ENCODE measurements around the gene MDFI.

Gene MDFI

DNA sequence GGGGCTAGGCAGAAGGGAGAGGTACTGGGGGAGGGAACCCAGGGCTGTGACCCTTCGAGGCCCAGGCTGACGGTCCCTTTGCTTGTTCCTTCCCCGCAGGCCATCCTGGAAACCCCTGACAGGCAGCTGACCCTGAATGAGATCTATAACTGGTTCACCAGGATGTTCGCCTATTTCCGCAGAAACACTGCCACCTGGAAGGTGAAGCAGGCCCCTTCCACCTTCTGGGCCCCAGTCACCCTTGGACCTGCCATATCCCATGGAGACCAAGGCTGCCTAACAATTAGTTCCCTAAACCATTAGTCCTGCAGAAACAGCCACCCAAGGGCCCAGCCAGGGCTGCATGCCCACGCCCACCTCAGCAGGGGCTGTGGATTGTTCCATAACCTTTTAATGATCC is 47.1 kb upstream of the MDFI start:
- no peaks in the 10 kb centered on the region for H3K27me3 ChIP-seq (ENCODE audit: insufficient read depth, low read length)
- no peaks in the 10 kb centered on the region for H3K79me2 ChIP-seq (ENCODE audit: insufficient read depth, low read length)
- H3K4me3 ChIP-seq (ENCODE audit: low read depth, low read length, poor library complexity, severe bottlenecking): no peak overlapping the region
- no peak for TF ChIP-seq EZH2 (IDR thresholded peaks at IDR 0.05; ENCODE audit: borderline replicate concordance, low read length)
- TF ChIP-seq, protein P1, sequence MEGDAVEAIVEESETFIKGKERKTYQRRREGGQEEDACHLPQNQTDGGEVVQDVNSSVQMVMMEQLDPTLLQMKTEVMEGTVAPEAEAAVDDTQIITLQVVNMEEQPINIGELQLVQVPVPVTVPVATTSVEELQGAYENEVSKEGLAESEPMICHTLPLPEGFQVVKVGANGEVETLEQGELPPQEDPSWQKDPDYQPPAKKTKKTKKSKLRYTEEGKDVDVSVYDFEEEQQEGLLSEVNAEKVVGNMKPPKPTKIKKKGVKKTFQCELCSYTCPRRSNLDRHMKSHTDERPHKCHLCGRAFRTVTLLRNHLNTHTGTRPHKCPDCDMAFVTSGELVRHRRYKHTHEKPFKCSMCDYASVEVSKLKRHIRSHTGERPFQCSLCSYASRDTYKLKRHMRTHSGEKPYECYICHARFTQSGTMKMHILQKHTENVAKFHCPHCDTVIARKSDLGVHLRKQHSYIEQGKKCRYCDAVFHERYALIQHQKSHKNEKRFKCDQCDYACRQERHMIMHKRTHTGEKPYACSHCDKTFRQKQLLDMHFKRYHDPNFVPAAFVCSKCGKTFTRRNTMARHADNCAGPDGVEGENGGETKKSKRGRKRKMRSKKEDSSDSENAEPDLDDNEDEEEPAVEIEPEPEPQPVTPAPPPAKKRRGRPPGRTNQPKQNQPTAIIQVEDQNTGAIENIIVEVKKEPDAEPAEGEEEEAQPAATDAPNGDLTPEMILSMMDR (IDR thresholded peaks at IDR 0.05; ENCODE audit: low read length): no peak
- H2AFZ ChIP-seq (ENCODE audit: low read length): no peak overlapping the region
- H3F3A ChIP-seq (ENCODE audit: insufficient read depth, low read length): no peaks in the 10 kb centered on the region
- H3K4me2 ChIP-seq (ENCODE audit: low read length): no peak overlapping the region
- no peaks in the 10 kb centered on the region for H3K36me3 ChIP-seq (ENCODE audit: insufficient read depth, low read length)
- no peak overlapping the region for H3K27ac ChIP-seq (ENCODE audit: low read depth, low read length, poor library complexity, severe bottlenecking)
- no peaks in the 10 kb centered on the region for H3K9me3 ChIP-seq (ENCODE audit: low read length)
- H3K4me1 ChIP-seq (ENCODE audit: insufficient read depth, low read length, severe bottlenecking): no peaks in the 10 kb centered on the region
- H3K9ac ChIP-seq (ENCODE audit: low read length): no peak overlapping the region
- H3K9me2 ChIP-seq (ENCODE audit: low read depth, low read length): no peaks in the 10 kb centered on the region
- no peaks in the 10 kb centered on the region for H4K20me1 ChIP-seq (ENCODE audit: insufficient read depth, low read length)

DNA sequence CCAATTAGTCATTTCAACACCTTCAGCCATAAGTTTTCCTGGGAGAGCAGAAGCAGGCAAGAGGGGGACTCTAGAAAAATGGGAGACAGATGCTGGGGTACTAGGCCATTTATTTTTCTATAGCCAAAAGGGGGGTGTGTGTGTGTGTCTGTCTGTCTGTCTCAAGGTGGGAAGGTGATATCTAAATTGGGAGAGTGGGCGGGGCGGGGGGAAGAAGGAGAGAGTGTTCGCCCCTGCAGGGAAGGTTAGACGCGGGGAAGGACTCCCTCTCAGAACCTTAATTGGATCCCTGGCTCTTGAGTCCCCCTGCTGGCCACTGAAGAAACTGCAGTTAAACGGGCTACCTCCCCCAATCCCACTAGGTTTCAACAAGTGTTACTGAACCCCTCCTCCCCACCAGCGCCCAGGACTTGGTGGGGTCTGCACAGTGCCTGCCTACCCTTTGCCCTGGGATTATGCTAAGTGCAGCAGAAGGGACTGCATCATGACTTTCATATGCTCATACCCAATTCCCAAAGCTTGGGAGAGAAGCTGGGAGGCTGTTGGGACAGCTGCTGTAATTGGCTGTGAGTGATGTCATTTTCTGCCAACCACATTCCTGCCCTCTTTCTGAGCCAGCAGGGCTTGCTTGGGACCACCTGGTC is 46.3 kb upstream of the MDFI start:
- H3K4me2 ChIP-seq (ENCODE audit: low read length): no peak overlapping the region
- TF ChIP-seq, protein P1 (IDR thresholded peaks at IDR 0.05; ENCODE audit: low read length): peak; percentile 80
- no peak for TF ChIP-seq EZH2 (IDR thresholded peaks at IDR 0.05; ENCODE audit: borderline replicate concordance, low read length)
- H3K9ac ChIP-seq (ENCODE audit: low read length): no peak overlapping the region
- no peaks in the 10 kb centered on the region for H3F3A ChIP-seq (ENCODE audit: insufficient read depth, low read length)
- H3K27me3 ChIP-seq (ENCODE audit: insufficient read depth, low read length): no peaks in the 10 kb centered on the region
- no peaks in the 10 kb centered on the region for H3K9me3 ChIP-seq (ENCODE audit: low read length)
- no peak overlapping the region for H3K4me3 ChIP-seq (ENCODE audit: low read depth, low read length, poor library complexity, severe bottlenecking)
- no peaks in the 10 kb centered on the region for H3K79me2 ChIP-seq (ENCODE audit: insufficient read depth, low read length)
- H4K20me1 ChIP-seq (ENCODE audit: insufficient read depth, low read length): no peaks in the 10 kb centered on the region
- H2AFZ ChIP-seq (ENCODE audit: low read length): no peak overlapping the region
- H3K36me3 ChIP-seq (ENCODE audit: insufficient read depth, low read length): no peaks in the 10 kb centered on the region
- H3K27ac ChIP-seq (ENCODE audit: low read depth, low read length, poor library complexity, severe bottlenecking): no peak overlapping the region
- H3K4me1 ChIP-seq (ENCODE audit: insufficient read depth, low read length, severe bottlenecking): no peaks in the 10 kb centered on the region
- H3K9me2 ChIP-seq (ENCODE audit: low read depth, low read length): no peaks in the 10 kb centered on the region

DNA sequence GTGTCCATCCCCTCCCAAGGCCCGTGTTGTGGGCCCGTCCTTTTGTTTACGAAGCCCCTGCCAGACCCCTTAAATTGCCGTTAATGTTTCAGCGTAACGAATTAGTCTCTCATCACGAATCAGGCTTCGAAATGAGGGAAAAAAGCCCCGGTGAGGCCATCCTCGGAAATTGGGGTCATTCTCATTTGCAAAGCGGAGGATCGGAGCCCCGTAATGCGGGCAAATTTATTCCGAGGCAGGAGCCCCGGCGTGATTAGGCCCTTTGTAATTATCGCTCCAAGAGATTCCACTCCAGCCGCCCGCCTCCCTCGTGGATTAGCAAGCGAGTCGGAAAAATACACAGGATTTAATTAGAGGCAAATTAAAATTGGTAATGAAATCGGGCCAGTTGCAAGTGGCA is 44.9 kb upstream of the MDFI start:
- no peaks in the 10 kb centered on the region for H3K36me3 ChIP-seq (ENCODE audit: insufficient read depth, low read length)
- no peak overlapping the region for H3K9ac ChIP-seq (ENCODE audit: low read length)
- no peak overlapping the region for H3K27ac ChIP-seq (ENCODE audit: low read depth, low read length, poor library complexity, severe bottlenecking)
- no peaks in the 10 kb centered on the region for H3K27me3 ChIP-seq (ENCODE audit: insufficient read depth, low read length)
- no peaks in the 10 kb centered on the region for H3K9me2 ChIP-seq (ENCODE audit: low read depth, low read length)
- H3K4me3 ChIP-seq (ENCODE audit: low read depth, low read length, poor library complexity, severe bottlenecking): no peak overlapping the region
- no peak overlapping the region for H3K4me2 ChIP-seq (ENCODE audit: low read length)
- no peaks in the 10 kb centered on the region for H3K9me3 ChIP-seq (ENCODE audit: low read length)
- H3F3A ChIP-seq (ENCODE audit: insufficient read depth, low read length): no peaks in the 10 kb centered on the region
- TF ChIP-seq EZH2 (IDR thresholded peaks at IDR 0.05; ENCODE audit: borderline replicate concordance, low read length): no peak
- TF ChIP-seq, protein P1 (IDR thresholded peaks at IDR 0.05; ENCODE audit: low read length): no peak
- no peaks in the 10 kb centered on the region for H4K20me1 ChIP-seq (ENCODE audit: insufficient read depth, low read length)
- no peak overlapping the region for H2AFZ ChIP-seq (ENCODE audit: low read length)
- H3K79me2 ChIP-seq (ENCODE audit: insufficient read depth, low read length): no peaks in the 10 kb centered on the region
- no peaks in the 10 kb centered on the region for H3K4me1 ChIP-seq (ENCODE audit: insufficient read depth, low read length, severe bottlenecking)

Measured in OCI-LY1 (cell line).